Endodermal cell (in vitro differentiated cells): Measurements from ENCODE around the gene MACO1. TPM values are rescaled to one million over a fixed set of nuclear protein-coding genes. Genes with fewer than 3 reads are reported as not detected.

Experiments used
- DNase-seq: peaks from one replicate; pipeline ENCODE4 v3.0.0-alpha.2; 2017
- H3K27ac ChIP-seq: 2 replicates; pipeline ENCODE4 v1.5.1; 2013; ENCODE audit warnings: mild to moderate bottlenecking, low read depth, low read length, moderate library complexity
- H3K27me3 ChIP-seq: 2 replicates; pipeline ENCODE4 v1.6.1; 2013; ENCODE audit warnings: mild to moderate bottlenecking, low read length, moderate library complexity; ENCODE audit not compliant: insufficient read depth, control insufficient read depth, poor library complexity, severe bottlenecking
- H3K36me3 ChIP-seq: 2 replicates; pipeline ENCODE4 v1.7.0; 2013; ENCODE audit warnings: mild to moderate bottlenecking, low read length, moderate library complexity; ENCODE audit not compliant: control insufficient read depth, insufficient read depth
- H3K4me1 ChIP-seq: one replicate; pipeline ENCODE4 v1.7.0; 2013; ENCODE audit warnings: low read length; ENCODE audit not compliant: control insufficient read depth, insufficient read depth
- H3K4me3 ChIP-seq: 2 replicates; pipeline ENCODE4 v1.5.1; 2013; ENCODE audit warnings: mild to moderate bottlenecking, low read length, moderate library complexity
- H3K9ac ChIP-seq: 2 replicates; pipeline ENCODE4 v1.6.1; 2013; ENCODE audit warnings: mild to moderate bottlenecking, low read length, moderate library complexity; ENCODE audit not compliant: poor library complexity, severe bottlenecking; ENCODE audit errors: extremely low read depth
- H3K9me3 ChIP-seq: 2 replicates; pipeline ENCODE4 v1.6.1; 2013; ENCODE audit warnings: mild to moderate bottlenecking, low read length, moderate library complexity; ENCODE audit not compliant: control insufficient read depth
- H3K27ac Mint-ChIP-seq: 2 replicates; pipeline ENCODE4 v1.8.0; 2020; ENCODE audit warnings: mixed read lengths
- H3K27me3 Mint-ChIP-seq: 2 replicates; pipeline ENCODE4 v1.8.0; 2021; ENCODE audit warnings: mild to moderate bottlenecking, mixed read lengths; ENCODE audit not compliant: insufficient read depth
- H3K36me3 Mint-ChIP-seq: 2 replicates; pipeline ENCODE4 v1.8.0; 2020; ENCODE audit warnings: low read depth, mixed read lengths
- H3K4me1 Mint-ChIP-seq: 2 replicates; pipeline ENCODE4 v1.8.0; 2020; ENCODE audit warnings: mixed read lengths
- H3K4me3 Mint-ChIP-seq: 2 replicates; pipeline ENCODE4 v1.8.0; 2020; ENCODE audit warnings: mild to moderate bottlenecking, moderate library complexity, mixed read lengths
- H3K9me3 Mint-ChIP-seq: 2 replicates; pipeline ENCODE4 v1.8.0; 2020; ENCODE audit warnings: mild to moderate bottlenecking, mixed read lengths
- CTCF ChIP-seq: fragments of 200-600 bp; sonication (generic); conservative IDR thresholded peaks from 2 replicates; pipeline ENCODE4 v1.5.0; 2021; ENCODE audit warnings: antibody characterized with exemption, mild to moderate bottlenecking
- WGBS, 2 experiments: methylation state at CpG; one replicate each; pipeline versions ENCODE4 v1.1.5 to v1.1.7; 2013; ENCODE audit warnings: missing lambda C conversion rate in 2 of 2, mixed read lengths in 1 of 2; ENCODE audit not compliant: insufficient coverage in 1 of 2, insufficient read length in 1 of 2; 5-methylcytosine and 5-hydroxymethylcytosine counted together
- total RNA-seq, 2 donors: library from RNA; stranded (reverse); fragmentation: NEBNext Ultra II Directional in 1 of 2; extraction: Animal tissue kit (Norgen Biotek cat#: 25700) in 1 of 2; gene quantifications; 2 replicates in 1 of 2; 3 replicates in 1 of 2; pipeline ENCODE4 v1.2.1, GENCODE V29; 2021

The MACO1 gene
- total RNA-seq, 2 donors from 2014 or later = 13.1 to 14.1 TPM

DNA sequence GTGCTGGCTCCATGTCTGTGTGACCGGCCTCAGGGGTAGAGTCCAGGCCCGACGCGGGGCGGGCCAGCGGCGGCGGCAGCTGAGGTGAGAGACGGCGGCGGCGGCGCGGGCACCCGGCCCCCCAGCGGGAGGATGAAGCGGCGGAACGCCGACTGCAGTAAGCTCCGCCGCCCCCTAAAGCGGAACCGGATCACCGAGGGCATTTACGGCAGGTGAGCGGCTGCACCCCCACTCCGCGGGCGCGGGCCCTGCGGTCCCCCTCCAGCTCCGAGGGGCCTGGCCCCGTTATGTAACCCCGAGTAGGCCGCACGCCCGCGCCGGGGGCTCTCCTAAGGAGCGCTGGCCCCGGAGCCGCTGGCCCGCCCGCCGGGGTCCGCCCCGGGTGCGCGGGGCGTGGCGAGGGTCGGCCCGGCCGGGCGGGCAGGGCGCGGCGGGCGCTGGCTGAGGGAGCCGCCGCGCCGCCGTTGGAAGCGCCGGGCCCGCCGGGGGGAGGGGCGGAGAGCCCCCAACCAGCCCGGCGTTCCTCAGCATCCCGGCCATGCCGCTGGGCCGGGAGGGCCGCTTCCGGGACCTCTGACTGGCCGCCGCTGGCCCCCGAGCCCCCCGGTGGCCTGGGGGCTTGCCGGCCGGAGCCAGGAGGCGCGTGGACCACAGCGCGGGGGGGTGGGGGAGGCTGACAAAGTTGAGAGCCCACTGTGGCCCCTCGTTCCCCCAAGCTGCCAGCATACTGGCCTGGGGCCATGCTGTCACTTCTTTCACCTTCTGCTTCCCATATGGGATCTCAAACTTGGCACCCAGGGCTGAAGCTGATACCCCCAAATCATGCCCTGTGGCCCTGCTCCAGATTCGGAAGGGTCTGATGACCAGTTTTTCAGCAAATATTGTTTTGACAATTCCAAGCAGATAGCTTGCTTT lies 527 bp downstream of the MACO1 start:
- no peaks in the 10 kb centered on the region for H3K36me3 ChIP-seq
- H3K9ac ChIP-seq = peak overlapping the region; percentile 63
- peaks cover 7% of the 10 kb centered on the region for H3K27me3 ChIP-seq
- WGBS, 2 experiments = 0% methylated on average over 8 to 89 of the region's 89 CpGs
- Mint-ChIP-seq H3K36me3 (no peaks in the 10 kb centered on the region), H3K27ac (no peak overlapping the region), H3K4me1 (peaks cover 20% of the 10 kb centered on the region), H3K9me3 (no peaks in the 10 kb centered on the region), H3K4me3 (peak overlapping the region; percentile 86), H3K27me3 (peaks cover 9% of the 10 kb centered on the region)
- DNase-seq = no peak
- peak overlapping the region; percentile 88 for H3K27ac ChIP-seq
- TF ChIP-seq CTCF = peak; percentile 23
- H3K4me3 ChIP-seq = peak overlapping the region; percentile 98
- peaks cover 2% of the 10 kb centered on the region for H3K4me1 ChIP-seq
- H3K9me3 ChIP-seq = no peaks in the 10 kb centered on the region

GRCh38 chr1:25431955-25432719 lies 1.4 kb downstream of the MACO1 start:
- no peaks in the 10 kb centered on the region for H3K36me3 Mint-ChIP-seq
- H3K27ac Mint-ChIP-seq = no peak overlapping the region
- H3K4me3 Mint-ChIP-seq = peak overlapping the region; percentile 86
- peaks cover 20% of the 10 kb centered on the region for H3K4me1 Mint-ChIP-seq
- WGBS, 2 experiments = 36 to 41% methylated on average over 5 to 6 of the region's 6 CpGs
- peak overlapping the region; percentile 94 for H3K4me3 ChIP-seq
- no peaks in the 10 kb centered on the region for H3K9me3 ChIP-seq
- peaks cover 2% of the 10 kb centered on the region for H3K4me1 ChIP-seq
- no peak for DNase-seq
- no peaks in the 10 kb centered on the region for H3K9me3 Mint-ChIP-seq
- H3K27ac ChIP-seq = no peak overlapping the region
- peaks cover 9% of the 10 kb centered on the region for H3K27me3 Mint-ChIP-seq
- H3K36me3 ChIP-seq = no peaks in the 10 kb centered on the region
- H3K27me3 ChIP-seq = peaks cover 7% of the 10 kb centered on the region
- H3K9ac ChIP-seq = peak overlapping the region; percentile 47
- no peak for TF ChIP-seq CTCF

DNA sequence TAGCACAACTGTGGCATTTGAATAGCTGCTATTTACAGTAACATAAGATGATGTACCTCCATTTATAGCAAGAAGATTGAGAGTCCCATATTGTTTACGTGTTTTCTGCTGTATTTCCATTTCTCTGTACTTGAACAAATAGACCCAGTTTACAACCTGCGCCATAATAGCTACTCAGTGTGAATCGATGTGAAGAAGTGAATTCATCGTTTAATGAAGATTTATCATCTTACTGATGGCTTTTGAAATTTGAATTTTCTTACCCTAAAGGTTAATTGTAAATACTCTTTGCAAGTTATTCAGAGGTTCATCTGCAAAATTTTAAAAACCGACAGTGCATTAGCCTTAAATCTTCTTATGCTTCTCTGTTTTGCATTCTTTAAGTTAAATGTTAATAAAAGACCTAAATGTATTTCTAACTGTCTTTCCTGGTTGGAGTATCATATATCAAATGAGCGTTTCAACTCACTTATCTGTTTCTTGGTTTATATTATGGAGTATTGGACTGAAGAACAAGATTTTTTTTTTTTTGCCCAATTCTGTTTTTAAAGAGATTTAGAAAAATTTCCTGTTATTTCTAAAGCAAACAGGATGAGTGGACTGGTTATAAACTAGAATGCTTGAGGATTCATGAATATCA lies 2.2 kb downstream of the MACO1 start:
- Mint-ChIP-seq H3K9me3 (no peaks in the 10 kb centered on the region), H3K4me3 (peak overlapping the region; percentile 86), H3K27ac (no peak overlapping the region), H3K4me1 (peaks cover 20% of the 10 kb centered on the region), H3K27me3 (peaks cover 8% of the 10 kb centered on the region), H3K36me3 (no peaks in the 10 kb centered on the region)
- peaks cover 2% of the 10 kb centered on the region for H3K4me1 ChIP-seq
- no peak overlapping the region for H3K9ac ChIP-seq
- H3K27me3 ChIP-seq = peaks cover 7% of the 10 kb centered on the region
- peak overlapping the region; percentile 94 for H3K4me3 ChIP-seq
- no peak overlapping the region for H3K27ac ChIP-seq
- no peaks in the 10 kb centered on the region for H3K9me3 ChIP-seq
- 95 to 100% methylated on average over 2 to 6 of the region's 6 CpGs for WGBS, 2 experiments
- TF ChIP-seq CTCF = no peak
- DNase-seq = no peak
- no peaks in the 10 kb centered on the region for H3K36me3 ChIP-seq
